Effector memory CD4-positive, alpha-beta T cell (primary cell): ENCODE measurements around the gene SUGP2.
"Not testable (repeated sequence)": the region's sequence is repeated elsewhere in the genome, so short reads cannot be mapped to it uniquely, and the experiment has no call there.

Source experiments
- DNase-seq, 3 donors: peaks; one replicate each; pipeline ENCODE4 v3.0.0-alpha.2; 2020
- H3K27ac ChIP-seq: 2 replicates; pipeline ENCODE4 v1.7.0; 2013; ENCODE audit warnings: mild to moderate bottlenecking, low read length, moderate library complexity; ENCODE audit not compliant: insufficient read depth, poor library complexity, severe bottlenecking
- H3K27me3 ChIP-seq: replicated peaks from 2 replicates; pipeline ENCODE4 v1.7.0; 2013; ENCODE audit warnings: mild to moderate bottlenecking, low read length; ENCODE audit not compliant: insufficient read depth, control insufficient read depth, poor library complexity, severe bottlenecking
- H3K36me3 ChIP-seq: 2 replicates; pipeline ENCODE4 v1.7.0; 2013; ENCODE audit warnings: mild to moderate bottlenecking, low read length, moderate library complexity; ENCODE audit not compliant: control insufficient read depth, insufficient read depth
- H3K4me1 ChIP-seq: 2 replicates; pipeline ENCODE4 v1.7.0; 2013; ENCODE audit warnings: low read length, mild to moderate bottlenecking; ENCODE audit not compliant: control insufficient read depth, insufficient read depth, poor library complexity, severe bottlenecking
- H3K4me3 ChIP-seq: 2 replicates; pipeline ENCODE4 v1.7.0; 2013; ENCODE audit warnings: low read length, low read depth, mild to moderate bottlenecking; ENCODE audit not compliant: insufficient read depth, poor library complexity, severe bottlenecking
- H3K9me3 ChIP-seq: 2 replicates; pipeline ENCODE4 v1.7.0; 2013; ENCODE audit warnings: mild to moderate bottlenecking, low read length, moderate library complexity; ENCODE audit not compliant: control insufficient read depth

Gene SUGP2

DNA sequence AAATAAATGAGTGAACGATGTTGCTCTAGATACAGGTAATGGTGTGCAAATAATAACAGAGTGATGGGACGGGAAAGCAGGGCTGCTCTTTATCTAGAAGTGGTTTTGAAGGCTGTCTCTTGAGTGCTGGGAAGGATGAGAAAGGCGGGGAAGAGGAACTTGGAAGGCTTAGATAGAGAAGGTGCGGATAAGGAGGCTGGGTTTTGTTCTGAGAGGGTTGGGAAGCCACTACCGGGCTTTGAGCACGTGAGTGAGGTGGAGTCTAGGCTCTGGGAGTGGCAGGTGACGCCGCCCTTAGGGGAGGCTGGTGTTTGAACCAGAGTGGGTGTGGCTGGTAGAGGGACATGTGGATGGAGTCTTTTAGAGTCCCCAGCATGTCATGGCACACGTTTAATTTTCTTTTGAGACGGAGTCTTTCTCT is 897 bp upstream of the SUGP2 start:
- Histone ChIP-seq H3K4me3 (peak overlapping the region; percentile 74), H3K27me3 (no peaks in the 10 kb centered on the region), H3K9me3 (no peaks in the 10 kb centered on the region), H3K36me3 (no peaks in the 10 kb centered on the region), H3K4me1 (peaks cover 17% of the 10 kb centered on the region), H3K27ac (peak overlapping the region; percentile 87)
- peak; percentile 48 to 66 (median 53) for DNase-seq

DNA sequence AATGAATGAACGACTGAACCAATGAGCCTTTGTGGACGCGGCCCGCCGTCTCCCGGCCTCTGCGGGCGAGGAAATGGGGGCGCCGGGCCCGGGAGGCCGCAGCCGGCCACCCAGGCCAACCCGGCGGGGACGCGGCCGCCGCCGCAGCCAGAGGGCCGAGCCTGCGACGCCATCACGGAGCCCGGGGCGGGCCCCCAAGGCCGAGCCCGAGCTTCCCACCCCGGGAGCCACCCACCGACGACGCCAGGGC is 216 bp downstream of the SUGP2 start:
- Histone ChIP-seq H3K4me3 (peak overlapping the region; percentile 74), H3K36me3 (peaks cover 6% of the 10 kb centered on the region), H3K27ac (peak overlapping the region; percentile 87), H3K27me3 (no peaks in the 10 kb centered on the region), H3K9me3 (no peaks in the 10 kb centered on the region), H3K4me1 (peaks cover 17% of the 10 kb centered on the region)
- no peak for DNase-seq

DNA sequence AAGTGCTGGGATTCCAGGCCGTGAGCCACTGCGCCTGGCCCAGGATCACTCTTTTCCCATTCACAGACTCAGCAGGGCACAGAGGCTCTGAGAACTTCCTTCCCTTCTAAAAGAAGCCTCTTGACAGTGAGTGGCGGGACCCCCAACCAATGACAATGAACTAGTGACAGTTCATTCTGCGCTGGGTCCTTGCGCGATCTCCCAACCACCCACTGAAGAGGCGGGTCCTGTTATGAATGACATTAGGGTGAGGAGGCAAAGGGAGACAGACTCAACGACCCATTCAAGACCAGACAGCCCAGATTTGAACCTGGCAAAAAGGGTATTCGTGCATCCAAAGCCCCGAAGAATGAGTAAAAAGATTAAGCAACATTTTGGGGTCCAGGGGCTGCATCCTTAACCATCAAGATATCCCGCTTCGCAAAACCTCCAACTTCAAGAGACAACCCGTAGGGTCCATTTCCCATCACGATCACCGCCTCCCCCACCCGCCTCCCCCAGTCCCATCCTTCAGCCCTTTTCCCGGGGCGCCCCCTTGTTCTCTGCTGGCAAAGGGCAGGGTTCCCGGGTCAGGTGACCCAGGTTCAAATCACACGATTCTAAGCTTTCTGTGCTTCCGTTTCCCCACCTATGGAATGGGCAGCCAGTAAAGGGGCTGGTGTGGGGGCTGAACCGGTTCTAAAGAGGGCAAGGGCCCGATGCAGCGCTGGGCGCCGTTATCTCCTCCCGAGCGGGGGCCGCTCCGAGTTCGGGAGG is 719 bp downstream of the SUGP2 start:
- Histone ChIP-seq H3K27me3 (no peaks in the 10 kb centered on the region), H3K4me3 (peak overlapping the region; percentile 74), H3K27ac (peak overlapping the region; percentile 87), H3K36me3 (peaks cover 10% of the 10 kb centered on the region), H3K4me1 (peaks cover 17% of the 10 kb centered on the region), H3K9me3 (no peaks in the 10 kb centered on the region)
- peak in 2 of 3 donors; percentile 35 to 36 for DNase-seq

DNA sequence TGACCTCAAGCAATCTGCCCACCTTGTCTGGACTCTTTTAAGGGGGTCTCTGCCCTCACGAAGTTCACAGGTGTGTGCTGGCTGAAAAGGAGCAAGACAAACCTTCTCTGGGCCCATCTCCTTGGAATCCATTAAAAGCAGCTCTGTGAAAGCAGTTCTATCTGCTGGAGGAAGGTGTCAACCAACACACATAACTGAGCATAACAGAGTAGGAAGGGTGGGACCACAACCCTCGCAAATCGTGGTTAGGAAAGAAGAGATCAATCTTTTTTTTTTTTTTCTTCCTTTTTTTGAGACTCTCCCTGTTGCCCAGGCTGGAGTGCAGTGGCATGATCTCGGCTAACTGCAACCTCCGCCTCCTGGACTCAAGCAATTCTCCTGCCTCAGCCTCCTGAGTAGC is 1.4 kb downstream of the SUGP2 start:
- Histone ChIP-seq H3K4me3 (no peak overlapping the region), H3K27ac (no peak overlapping the region), H3K27me3 (no peaks in the 10 kb centered on the region), H3K9me3 (no peaks in the 10 kb centered on the region), H3K4me1 (peaks cover 17% of the 10 kb centered on the region), H3K36me3 (peaks cover 10% of the 10 kb centered on the region)
- DNase-seq = no peak

DNA sequence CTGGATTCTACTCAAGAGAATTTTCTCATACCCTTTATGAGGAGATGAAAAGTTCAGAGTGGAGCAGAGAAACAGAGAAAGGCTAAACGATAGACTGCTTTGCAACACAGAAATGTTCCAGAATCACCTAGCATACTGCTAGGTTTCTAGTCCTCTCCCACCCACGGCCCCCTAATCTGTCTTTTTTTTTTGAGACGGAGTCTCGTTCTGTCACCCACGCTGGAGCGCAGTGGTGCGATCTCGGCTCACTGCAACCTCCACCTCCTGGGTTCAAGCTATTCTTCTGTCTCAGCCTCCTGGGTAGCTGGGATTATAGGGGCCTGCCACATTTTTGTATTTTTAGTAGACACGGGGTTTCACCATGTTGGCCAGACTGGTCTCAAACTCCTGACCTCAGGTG is 4.8 kb downstream of the SUGP2 start:
- Histone ChIP-seq H3K4me3 (no peak overlapping the region), H3K27ac (no peak overlapping the region), H3K27me3 (no peaks in the 10 kb centered on the region), H3K9me3 (no peaks in the 10 kb centered on the region), H3K4me1 (peaks cover 11% of the 10 kb centered on the region), H3K36me3 (peaks cover 38% of the 10 kb centered on the region)
- no peak for DNase-seq

DNA sequence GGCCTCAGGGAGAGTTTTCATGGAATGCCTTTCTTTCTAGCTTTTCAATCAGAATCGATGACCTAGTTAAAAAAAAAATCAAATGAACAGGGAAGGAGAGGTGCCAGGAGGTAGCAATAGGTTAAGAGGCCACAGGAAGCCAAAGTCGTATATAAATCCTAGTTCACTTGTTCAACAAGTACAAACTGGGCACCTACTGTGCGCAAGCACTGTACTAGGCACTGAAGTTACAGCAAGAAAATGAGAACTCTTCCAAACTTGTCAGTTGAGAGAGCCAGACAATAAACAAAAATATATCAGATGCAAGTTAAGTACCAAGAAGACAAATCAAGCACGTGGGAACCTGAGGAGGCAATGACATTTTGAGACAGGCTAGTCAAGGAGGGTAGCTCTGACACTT is 6.1 kb downstream of the SUGP2 start:
- Histone ChIP-seq H3K36me3 (peaks cover 48% of the 10 kb centered on the region), H3K4me3 (no peak overlapping the region), H3K4me1 (peaks cover 7% of the 10 kb centered on the region), H3K27me3 (no peaks in the 10 kb centered on the region), H3K27ac (no peak overlapping the region), H3K9me3 (no peaks in the 10 kb centered on the region)
- DNase-seq = no peak

DNA sequence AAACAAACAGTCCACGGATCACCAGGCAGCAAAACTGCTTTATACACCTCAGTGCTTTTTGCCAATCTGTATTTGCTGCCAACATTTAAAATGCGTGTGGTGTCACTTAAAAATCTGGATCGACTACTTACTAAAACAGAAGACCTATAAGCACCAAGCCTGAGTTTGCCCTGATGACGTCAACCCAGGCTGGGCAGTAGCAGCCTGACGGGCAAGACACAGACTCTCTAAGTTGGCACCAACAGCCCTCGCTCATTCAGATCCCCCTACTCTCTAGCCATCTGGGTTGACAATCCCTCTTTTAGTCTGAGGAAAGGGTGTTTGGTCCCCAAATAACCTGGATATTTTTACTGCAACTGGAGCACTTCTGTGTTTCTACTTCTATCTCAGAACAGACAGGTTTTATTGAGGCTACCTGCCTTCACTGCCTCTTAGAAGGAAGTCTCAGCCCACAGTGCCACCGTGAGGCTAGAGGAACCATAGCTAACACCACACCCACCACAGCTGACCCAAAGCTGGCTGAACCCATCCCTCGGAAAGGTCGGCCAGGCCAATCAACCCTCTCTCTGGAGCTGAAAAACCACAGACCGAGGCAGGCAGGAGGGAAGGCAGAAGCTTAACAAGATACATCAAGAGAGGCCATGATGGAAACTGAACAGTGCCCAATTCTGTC is 6.9 kb downstream of the SUGP2 start:
- Histone ChIP-seq H3K27ac (no peak overlapping the region), H3K36me3 (peaks cover 48% of the 10 kb centered on the region), H3K4me1 (peaks cover 2% of the 10 kb centered on the region), H3K9me3 (no peaks in the 10 kb centered on the region), H3K27me3 (no peaks in the 10 kb centered on the region), H3K4me3 (no peak overlapping the region)
- DNase-seq = no peak

DNA sequence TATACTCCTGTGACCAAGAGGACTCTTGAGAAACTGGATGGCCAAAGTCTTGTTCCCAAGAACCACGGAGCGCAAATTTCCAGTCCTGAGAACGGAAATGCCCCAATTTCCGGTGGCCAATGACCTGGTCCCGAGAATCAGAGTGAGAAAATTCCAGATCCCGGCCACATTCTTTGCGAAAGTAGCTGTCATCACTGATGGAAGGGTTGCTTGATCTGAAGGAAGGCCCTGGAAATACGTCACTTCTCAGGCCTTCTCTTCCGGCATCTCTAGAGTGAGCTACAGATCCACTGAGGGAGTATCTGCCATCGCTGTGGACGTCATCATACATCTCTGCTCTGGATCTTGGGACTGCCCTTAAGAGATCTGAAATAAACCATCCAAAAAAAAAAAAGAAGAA is 7.5 kb downstream of the SUGP2 start:
- H3K27me3 ChIP-seq = no peaks in the 10 kb centered on the region
- no peak overlapping the region for H3K27ac ChIP-seq
- H3K4me1 ChIP-seq = peaks cover 2% of the 10 kb centered on the region
- no peak for DNase-seq
- H3K36me3 ChIP-seq = peaks cover 48% of the 10 kb centered on the region
- no peaks in the 10 kb centered on the region for H3K9me3 ChIP-seq
- H3K4me3 ChIP-seq = no peak overlapping the region

DNA sequence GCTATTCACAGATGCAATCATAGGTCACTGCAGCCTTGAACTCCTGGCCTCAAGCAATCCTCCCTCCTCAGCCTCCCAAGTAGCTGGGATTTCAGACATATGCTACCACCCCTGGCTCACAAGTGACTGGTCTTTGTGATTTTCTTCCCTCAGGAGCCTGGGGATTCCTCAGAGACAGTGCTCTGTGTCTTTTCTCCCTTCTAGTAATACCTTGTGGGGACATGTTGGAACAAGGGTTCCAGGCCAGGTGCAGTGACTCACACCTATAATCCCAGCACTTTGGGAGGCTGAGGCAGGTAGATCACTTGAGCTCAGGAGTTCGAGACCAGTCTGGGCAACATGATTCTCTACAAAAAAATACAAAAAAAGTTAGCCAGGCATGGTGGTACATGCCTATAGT is 9.9 kb downstream of the SUGP2 start:
- not testable (repeated sequence) for H3K27ac ChIP-seq, H3K4me1 ChIP-seq, H3K9me3 ChIP-seq, H3K27me3 ChIP-seq, DNase-seq, H3K4me3 ChIP-seq
- peaks cover 52% of the 10 kb centered on the region for H3K36me3 ChIP-seq

DNA sequence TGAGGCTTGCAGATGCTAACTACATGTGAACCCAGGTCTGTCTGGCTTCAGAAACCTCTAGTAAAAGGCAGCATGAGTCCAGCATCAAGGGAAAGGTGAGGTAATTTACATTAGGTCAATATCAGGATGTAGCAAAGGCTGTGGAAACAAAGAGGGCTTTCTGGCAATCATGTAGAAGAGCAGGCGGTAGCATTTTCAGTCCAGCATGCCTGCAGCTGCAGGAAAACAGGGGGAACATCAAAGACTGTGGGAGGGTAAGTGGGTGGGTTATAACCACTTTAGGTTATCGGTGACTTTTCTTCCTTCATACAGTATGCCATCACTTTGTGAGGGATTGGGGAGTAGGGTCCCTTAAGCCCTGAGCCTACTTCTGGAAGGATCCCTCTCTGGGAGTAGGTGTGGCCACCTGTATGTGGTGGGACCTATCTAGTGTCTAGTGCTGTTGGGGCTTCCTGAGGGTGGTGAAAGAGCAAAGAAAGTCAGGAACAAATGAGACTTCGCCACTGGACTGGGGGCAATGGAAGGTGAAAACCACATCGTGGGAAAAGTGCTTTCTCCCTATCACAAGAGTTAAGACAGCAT is 10.8 kb downstream of the SUGP2 start:
- no peak for DNase-seq
- H3K4me1 ChIP-seq = peaks cover 2% of the 10 kb centered on the region
- H3K9me3 ChIP-seq = no peaks in the 10 kb centered on the region
- no peak overlapping the region for H3K27ac ChIP-seq
- H3K4me3 ChIP-seq = no peak overlapping the region
- H3K36me3 ChIP-seq = peaks cover 51% of the 10 kb centered on the region
- no peaks in the 10 kb centered on the region for H3K27me3 ChIP-seq
